SK-N-SH treated with all-trans-retinoic acid at 6 μM for 48 hours (cell line): ENCODE results near the gene SH2D1B.

Experiments used
- ATAC-seq: fragments of 200-7000 bp; cut with Tn5 transposase; 3 replicates; pipeline ENCODE4 v1.9.1; 2020; ENCODE audit warnings: mild to moderate bottlenecking, moderate library complexity
- ARNTL ChIP-seq: fragments of 450-650 bp; formaldehyde crosslinking; IDR thresholded peaks from 2 replicates; pipeline ENCODE4 v1.5.0; 2020; ENCODE audit warnings: low read depth, mild to moderate bottlenecking, moderate library complexity, borderline replicate concordance
- BACH2 ChIP-seq: fragments of 250-450 bp; sonication (Bioruptor Pico); IDR thresholded peaks from 2 replicates; pipeline ENCODE4 v1.9.0; 2021; ENCODE audit warnings: mild to moderate bottlenecking, borderline replicate concordance
- CSRNP3 ChIP-seq: fragments of 250-450 bp; sonication (Bioruptor Pico); IDR thresholded peaks from 2 replicates; pipeline ENCODE4 v1.5.1; 2021; ENCODE audit warnings: mild to moderate bottlenecking, moderate library complexity
- ESRRG ChIP-seq: fragments of 250-450 bp; sonication (Bioruptor Pico); IDR thresholded peaks from 2 replicates; pipeline ENCODE4 v1.6.1; 2021; ENCODE audit warnings: mild to moderate bottlenecking
- GLIS3 ChIP-seq: fragments of 250-450 bp; sonication (Bioruptor Pico); IDR thresholded peaks from 2 replicates; pipeline ENCODE4 v1.5.0; 2020; ENCODE audit warnings: mild to moderate bottlenecking, moderate library complexity
- ISL1 ChIP-seq: fragments of 250-450 bp; sonication (Bioruptor Pico); IDR thresholded peaks from 2 replicates; pipeline ENCODE4 v2.1.2; 2022; ENCODE audit warnings: mild to moderate bottlenecking, moderate library complexity
- OSR1 ChIP-seq: fragments of 250-450 bp; sonication (Bioruptor Pico); IDR thresholded peaks from 2 replicates; pipeline ENCODE4 v1.8.0; 2022; ENCODE audit warnings: moderate library complexity, mild to moderate bottlenecking, inconsistent platforms
- PATZ1 ChIP-seq: fragments of 250-450 bp; sonication (Bioruptor Pico); IDR thresholded peaks from 2 replicates; pipeline ENCODE4 v1.8.0; 2020; ENCODE audit warnings: mild to moderate bottlenecking, moderate library complexity, borderline replicate concordance
- POU6F1 ChIP-seq: fragments of 250-450 bp; sonication (Bioruptor Pico); IDR thresholded peaks from 2 replicates; pipeline ENCODE4 v1.8.0; 2021; ENCODE audit warnings: low read depth, mild to moderate bottlenecking, moderate library complexity, borderline replicate concordance
- PPARA ChIP-seq: fragments of 250-450 bp; sonication (Bioruptor Pico); IDR thresholded peaks from 2 replicates; pipeline ENCODE4 v1.5.0; 2020; ENCODE audit warnings: mild to moderate bottlenecking, borderline replicate concordance
- RARB ChIP-seq: fragments of 250-450 bp; sonication (Bioruptor Pico); IDR thresholded peaks from 2 replicates; pipeline ENCODE4 v1.8.0; 2021; ENCODE audit warnings: mild to moderate bottlenecking, moderate library complexity
- SNAI2 ChIP-seq: fragments of 250-450 bp; sonication (Bioruptor Pico); IDR thresholded peaks from 2 replicates; pipeline ENCODE4 v1.5.0; 2020; ENCODE audit warnings: mild to moderate bottlenecking, moderate library complexity
- TCF4 ChIP-seq: fragments of 250-450 bp; sonication (Bioruptor Pico); IDR thresholded peaks from 2 replicates; pipeline ENCODE4 v1.8.0; 2021; ENCODE audit warnings: mild to moderate bottlenecking, moderate library complexity, borderline replicate concordance
- TOX ChIP-seq: fragments of 250-450 bp; sonication (Bioruptor Pico); IDR thresholded peaks from 2 replicates; pipeline ENCODE4 v1.8.0; 2021; ENCODE audit warnings: mild to moderate bottlenecking, moderate library complexity, borderline replicate concordance
- ZC3H10 ChIP-seq: fragments of 250-450 bp; sonication (Bioruptor Pico); IDR thresholded peaks from 2 replicates; pipeline ENCODE4 v1.5.1; 2021; ENCODE audit warnings: mild to moderate bottlenecking, moderate library complexity
- ZFP3 ChIP-seq: fragments of 250-450 bp; sonication (Bioruptor Pico); IDR thresholded peaks from 2 replicates; pipeline ENCODE4 v1.5.0; 2020; ENCODE audit warnings: mild to moderate bottlenecking, moderate library complexity
- ZFP30 ChIP-seq: fragments of 450-650 bp; formaldehyde crosslinking; IDR thresholded peaks from 2 replicates; pipeline ENCODE4 v1.5.0; 2022; ENCODE audit warnings: mild to moderate bottlenecking, moderate library complexity
- ZNF565 ChIP-seq: fragments of 450-650 bp; formaldehyde crosslinking; conservative IDR thresholded peaks from 2 replicates; pipeline ENCODE4 v1.5.0; 2020; ENCODE audit warnings: low read depth, mild to moderate bottlenecking, moderate library complexity
- ZNF70 ChIP-seq: fragments of 450-650 bp; formaldehyde crosslinking; IDR thresholded peaks from 2 replicates; pipeline ENCODE4 v1.5.0; 2020; ENCODE audit warnings: mild to moderate bottlenecking, moderate library complexity
- ZNF8 ChIP-seq: fragments of 450-650 bp; formaldehyde crosslinking; IDR thresholded peaks from 2 replicates; pipeline ENCODE4 v1.5.0; 2020; ENCODE audit warnings: mild to moderate bottlenecking, moderate library complexity
- TF ChIP-seq, protein P1 (sequence below): fragments of 250-450 bp; sonication (Bioruptor Pico); IDR thresholded peaks from 2 replicates; pipeline ENCODE4 v1.5.0; 2020; ENCODE audit warnings: mild to moderate bottlenecking, moderate library complexity
- TF ChIP-seq, protein P2 (sequence below): fragments of 250-450 bp; sonication (Bioruptor Pico); IDR thresholded peaks from 2 replicates; pipeline ENCODE4 v1.5.1; 2020; ENCODE audit warnings: low read depth, mild to moderate bottlenecking, moderate library complexity

Gene SH2D1B

DNA sequence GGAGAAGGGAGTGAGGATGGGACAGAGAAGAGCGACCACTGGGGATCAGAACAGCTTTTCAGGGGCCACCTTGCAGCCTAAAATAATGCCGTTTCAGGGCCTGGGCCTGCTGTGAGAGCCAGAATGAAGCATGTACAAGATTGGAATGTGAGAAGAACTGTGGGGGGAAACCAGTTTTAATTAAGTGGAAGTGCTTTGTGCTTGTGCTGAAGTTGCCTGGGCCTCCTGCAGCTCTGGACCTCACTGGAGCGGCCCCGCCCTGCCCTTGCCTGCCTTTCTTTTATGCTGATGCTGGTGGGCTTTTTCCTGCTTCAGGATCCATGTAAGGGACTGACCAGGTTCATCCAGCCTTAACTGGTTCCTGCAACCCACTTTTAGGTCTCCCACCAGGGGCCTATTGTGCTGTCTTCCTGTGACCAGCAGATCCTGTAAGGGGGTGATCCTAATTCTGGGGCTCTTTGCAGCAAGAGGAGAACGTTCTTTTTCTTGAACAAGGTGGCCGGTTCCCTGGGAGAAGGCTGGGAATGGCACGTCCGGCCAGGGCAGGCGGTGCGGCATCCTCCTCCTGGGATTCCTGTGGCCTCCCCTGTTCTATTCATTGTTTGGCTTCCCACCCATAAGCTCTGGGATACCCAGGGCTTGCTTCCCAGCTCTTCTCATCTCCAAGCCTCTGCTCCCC lies 27.2 kb downstream of the SH2D1B start:
- ATAC-seq: no peak
- no peak for TF ChIP-seq ZNF565 (CRISPR knock-in tag)
- no peak for TF ChIP-seq PATZ1
- no peak for TF ChIP-seq TOX
- no peak for TF ChIP-seq ZNF8
- TF ChIP-seq TCF4 (CRISPR knock-in tag): no peak
- no peak for TF ChIP-seq OSR1
- TF ChIP-seq RARB (CRISPR knock-in tag): no peak
- TF ChIP-seq ARNTL (CRISPR knock-in tag): no peak
- TF ChIP-seq ZFP3: no peak
- no peak for TF ChIP-seq CSRNP3 (CRISPR knock-in tag)
- no peak for TF ChIP-seq PPARA (CRISPR knock-in tag)
- no peak for TF ChIP-seq ZFP30 (CRISPR knock-in tag)
- no peak for TF ChIP-seq BACH2
- no peak for TF ChIP-seq ZNF70
- TF ChIP-seq GLIS3 (CRISPR knock-in tag): no peak

DNA sequence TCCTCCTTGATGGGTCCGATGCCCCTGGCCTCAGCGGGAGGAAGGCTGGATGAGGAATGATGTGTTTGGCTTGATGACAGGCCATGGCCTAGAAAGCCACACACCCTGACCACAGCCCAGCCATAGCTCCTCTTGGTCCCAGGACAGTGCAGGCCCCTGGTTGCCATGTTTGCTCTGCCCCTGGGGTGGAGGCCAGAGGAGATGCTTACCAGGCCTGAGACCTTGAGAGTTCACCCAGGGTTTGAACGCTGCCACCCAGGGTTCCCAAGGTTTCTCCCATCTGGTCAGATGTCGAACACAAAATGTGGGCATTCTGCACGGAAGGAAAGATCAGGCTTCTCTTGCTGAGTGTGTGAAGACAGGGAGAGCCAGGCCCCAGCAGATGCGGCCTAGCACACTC lies 27.8 kb downstream of the SH2D1B start:
- TF ChIP-seq ZFP3 (no peak), PPARA (CRISPR knock-in tag) (no peak), ESRRG (CRISPR knock-in tag) (no peak), BACH2 (no peak), SNAI2 (CRISPR knock-in tag) (no peak), ZFP30 (CRISPR knock-in tag) (no peak), ZNF70 (no peak), ISL1 (CRISPR knock-in tag) (no peak), ZC3H10 (CRISPR knock-in tag) (no peak), GLIS3 (CRISPR knock-in tag) (no peak)
- no peak for ATAC-seq

- no peak for TF ChIP-seq PATZ1
- TF ChIP-seq ZFP3: no peak
- TF ChIP-seq ESRRG (CRISPR knock-in tag): no peak
- no peak for TF ChIP-seq ZNF8
- no peak for TF ChIP-seq RARB (CRISPR knock-in tag)
- TF ChIP-seq ZC3H10 (CRISPR knock-in tag): no peak
- TF ChIP-seq CSRNP3 (CRISPR knock-in tag): no peak
- TF ChIP-seq ZFP30 (CRISPR knock-in tag): no peak
- no peak for TF ChIP-seq ZNF70
- TF ChIP-seq BACH2: no peak
- no peak for TF ChIP-seq TOX
- no peak for TF ChIP-seq ZNF565 (CRISPR knock-in tag)
- TF ChIP-seq, protein P1, sequence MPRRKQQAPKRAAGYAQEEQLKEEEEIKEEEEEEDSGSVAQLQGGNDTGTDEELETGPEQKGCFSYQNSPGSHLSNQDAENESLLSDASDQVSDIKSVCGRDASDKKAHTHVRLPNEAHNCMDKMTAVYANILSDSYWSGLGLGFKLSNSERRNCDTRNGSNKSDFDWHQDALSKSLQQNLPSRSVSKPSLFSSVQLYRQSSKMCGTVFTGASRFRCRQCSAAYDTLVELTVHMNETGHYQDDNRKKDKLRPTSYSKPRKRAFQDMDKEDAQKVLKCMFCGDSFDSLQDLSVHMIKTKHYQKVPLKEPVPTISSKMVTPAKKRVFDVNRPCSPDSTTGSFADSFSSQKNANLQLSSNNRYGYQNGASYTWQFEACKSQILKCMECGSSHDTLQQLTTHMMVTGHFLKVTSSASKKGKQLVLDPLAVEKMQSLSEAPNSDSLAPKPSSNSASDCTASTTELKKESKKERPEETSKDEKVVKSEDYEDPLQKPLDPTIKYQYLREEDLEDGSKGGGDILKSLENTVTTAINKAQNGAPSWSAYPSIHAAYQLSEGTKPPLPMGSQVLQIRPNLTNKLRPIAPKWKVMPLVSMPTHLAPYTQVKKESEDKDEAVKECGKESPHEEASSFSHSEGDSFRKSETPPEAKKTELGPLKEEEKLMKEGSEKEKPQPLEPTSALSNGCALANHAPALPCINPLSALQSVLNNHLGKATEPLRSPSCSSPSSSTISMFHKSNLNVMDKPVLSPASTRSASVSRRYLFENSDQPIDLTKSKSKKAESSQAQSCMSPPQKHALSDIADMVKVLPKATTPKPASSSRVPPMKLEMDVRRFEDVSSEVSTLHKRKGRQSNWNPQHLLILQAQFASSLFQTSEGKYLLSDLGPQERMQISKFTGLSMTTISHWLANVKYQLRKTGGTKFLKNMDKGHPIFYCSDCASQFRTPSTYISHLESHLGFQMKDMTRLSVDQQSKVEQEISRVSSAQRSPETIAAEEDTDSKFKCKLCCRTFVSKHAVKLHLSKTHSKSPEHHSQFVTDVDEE (CRISPR knock-in tag): no peak
- no peak for TF ChIP-seq POU6F1
- no peak for TF ChIP-seq GLIS3 (CRISPR knock-in tag)
- no peak for TF ChIP-seq ISL1 (CRISPR knock-in tag)
- TF ChIP-seq TCF4 (CRISPR knock-in tag): no peak
- TF ChIP-seq, protein P2, sequence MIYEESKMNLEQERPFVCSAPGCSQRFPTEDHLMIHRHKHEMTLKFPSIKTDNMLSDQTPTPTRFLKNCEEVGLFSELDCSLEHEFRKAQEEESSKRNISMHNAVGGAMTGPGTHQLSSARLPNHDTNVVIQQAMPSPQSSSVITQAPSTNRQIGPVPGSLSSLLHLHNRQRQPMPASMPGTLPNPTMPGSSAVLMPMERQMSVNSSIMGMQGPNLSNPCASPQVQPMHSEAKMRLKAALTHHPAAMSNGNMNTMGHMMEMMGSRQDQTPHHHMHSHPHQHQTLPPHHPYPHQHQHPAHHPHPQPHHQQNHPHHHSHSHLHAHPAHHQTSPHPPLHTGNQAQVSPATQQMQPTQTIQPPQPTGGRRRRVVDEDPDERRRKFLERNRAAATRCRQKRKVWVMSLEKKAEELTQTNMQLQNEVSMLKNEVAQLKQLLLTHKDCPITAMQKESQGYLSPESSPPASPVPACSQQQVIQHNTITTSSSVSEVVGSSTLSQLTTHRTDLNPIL (CRISPR knock-in tag): no peak
- no peak for TF ChIP-seq OSR1
- TF ChIP-seq SNAI2 (CRISPR knock-in tag): no peak
- ATAC-seq: no peak
Observed at GRCh38 chr1:162383516-162383915, 28.4 kb downstream of the SH2D1B start.
